Measurements from ENCODE around the gene RETSAT. TPM values are rescaled to one million over a fixed set of nuclear protein-coding genes. Genes with fewer than 3 reads are reported as not detected.

The RETSAT gene
- polyA plus RNA-seq, 2 of the 4 experiments (the other 2 are of a cell fraction), result 42.3 to 51.6 TPM

- ATAC-seq, result peak in 1 of 2 experiments; percentile 15; a peak in 1 of 6 replicates
- ChIA-PET POLR2A (interaction anchor here (1.0 to 1.8 kb wide), 3 partner anchors 8 to 41 kb away, joined by 4 to 5 read pairs (median 4); partner anchors contain the start of gene TGOLN2), CTCF (interaction anchor here (0.6 to 3.2 kb wide), 3 partner anchors 22 to 183 kb away, joined by 4 to 15 read pairs (median 4); no protein-coding TSS in a partner anchor)
- peaks cover 9% of the 10 kb centered on the region; the same call in 2 of the 3 replicates for H3K4me1 ChIP-seq
- H3K27ac ChIP-seq, result no peak overlapping the region
- H3K4me2 ChIP-seq, result no peak overlapping the region
- H3K4me3 ChIP-seq, result no peak overlapping the region
- no peak for DNase-seq (ENCODE audit: low read depth in 1 of 2, low spot score in 1 of 2)
- H3K9me3 ChIP-seq, result no peaks in the 10 kb centered on the region
- FAIRE-seq, result no peak
- no peak for TF ChIP-seq PBX3 (IDR thresholded peaks at IDR 0.05)
- no peak for TF ChIP-seq KDM5A (IDR thresholded peaks at IDR 0.05)
- TF ChIP-seq CBX2 (IDR thresholded peaks at IDR 0.05; ENCODE audit: borderline replicate concordance, low read depth), result no peak
- no peak for TF ChIP-seq E2F6 (IDR thresholded peaks at IDR 0.05; ENCODE audit: borderline replicate concordance, low read depth)
- no peak for TF ChIP-seq MAFK (IDR thresholded peaks at IDR 0.05; ENCODE audit: partially characterized antibody)
- TF ChIP-seq ZC3H11A (IDR thresholded peaks at IDR 0.05), result no peak
- TF ChIP-seq BCL3 (IDR thresholded peaks at IDR 0.05), result no peak
- no peak for TF ChIP-seq NFE2L2 (conservative IDR thresholded peaks at IDR 0.05; ENCODE audit: low read length)
- no peak for TF ChIP-seq JUN (IDR thresholded peaks at IDR 0.05)
- TF ChIP-seq HOXA7 (CRISPR knock-in tag; IDR thresholded peaks at IDR 0.05), result no peak
- no peak for TF ChIP-seq CTCF (IDR thresholded peaks at IDR 0.05)
- TF ChIP-seq NR3C1 (IDR thresholded peaks at IDR 0.05), result no peak
- TF ChIP-seq ESRRA (IDR thresholded peaks at IDR 0.05; ENCODE audit: borderline replicate concordance, low read length), result no peak
- TF ChIP-seq EHF (CRISPR knock-in tag; IDR thresholded peaks at IDR 0.05), result no peak
- TF ChIP-seq POLR2A (IDR thresholded peaks at IDR 0.05; ENCODE audit: low read length), result no peak
- no peak for TF ChIP-seq EP300 (IDR thresholded peaks at IDR 0.05)
- no peak for TF ChIP-seq ZNF302 (CRISPR knock-in tag; IDR thresholded peaks at IDR 0.05)
- TF ChIP-seq ZSCAN20 (CRISPR knock-in tag; IDR thresholded peaks at IDR 0.05), result no peak
Measured at GRCh38 chr2:85368921-85369320, 14.6 kb upstream of the RETSAT start.

GRCh38 chr2:85367180-85367579 is 12.9 kb upstream of the RETSAT start:
- ATAC-seq (peak; percentile 36 to 44; a peak in 4 of 6 replicates), FAIRE-seq (no peak), DNase-seq (ENCODE audit: low read depth in 1 of 2, low spot score in 1 of 2) (no peak)
- POLR2A ChIA-PET, result no interaction called here
- Histone ChIP-seq H3K4me3 (no peak overlapping the region), H3K4me1 (peaks cover 9% of the 10 kb centered on the region; the same call in 2 of the 3 replicates), H3K27ac (no peak overlapping the region), H3K4me2 (no peak overlapping the region), H3K9me3 (no peaks in the 10 kb centered on the region)
- CTCF ChIA-PET, result interaction anchor here (0.7 to 4.0 kb wide), 4 partner anchors 15 to 189 kb away, joined by 3 to 17 read pairs (median 3); no protein-coding TSS in a partner anchor
- 52% methylated on average over 5 of the region's 5 CpGs for WGBS (ENCODE audit: missing lambda C conversion rate)
- no peak for TF ChIP-seq CEBPB (IDR thresholded peaks at IDR 0.05)
- TF ChIP-seq BHLHE40 (IDR thresholded peaks at IDR 0.05; ENCODE audit: low read depth, low read length), result no peak
- TF ChIP-seq PHF8 (IDR thresholded peaks at IDR 0.05; ENCODE audit: borderline replicate concordance, low read depth), result no peak
- TF ChIP-seq HOXA7 (CRISPR knock-in tag; IDR thresholded peaks at IDR 0.05), result no peak
- no peak for TF ChIP-seq TP53 (CRISPR knock-in tag; IDR thresholded peaks at IDR 0.05)
- TF ChIP-seq JUN (IDR thresholded peaks at IDR 0.05), result no peak
- TF ChIP-seq RCOR1 (IDR thresholded peaks at IDR 0.05; ENCODE audit: low read depth, low read length), result no peak
- TF ChIP-seq ZFP36 (IDR thresholded peaks at IDR 0.05; ENCODE audit: borderline replicate concordance, partially characterized antibody), result no peak
- TF ChIP-seq ZNF302 (CRISPR knock-in tag; IDR thresholded peaks at IDR 0.05), result no peak
- no peak for TF ChIP-seq POLR2A (IDR thresholded peaks at IDR 0.05; ENCODE audit: low read length)
- no peak for TF ChIP-seq MAFK (IDR thresholded peaks at IDR 0.05; ENCODE audit: partially characterized antibody)
- TF ChIP-seq NFE2L2 (conservative IDR thresholded peaks at IDR 0.05; ENCODE audit: low read length), result no peak
- TF ChIP-seq JUNB (IDR thresholded peaks at IDR 0.05), result no peak
- no peak for TF ChIP-seq HES2 (IDR thresholded peaks at IDR 0.05)
- no peak for TF ChIP-seq CTCF (IDR thresholded peaks at IDR 0.05)
- no peak for TF ChIP-seq HEYL (CRISPR knock-in tag; IDR thresholded peaks at IDR 0.05)
- no peak for TF ChIP-seq FOSB (CRISPR knock-in tag; IDR thresholded peaks at IDR 0.05)

Measured in A549 (cell line).